HFF-Myc (cell line): ENCODE data around the gene CHMP4A.
"Not testable (repeated sequence)": the region's sequence is repeated elsewhere in the genome, so short reads cannot be mapped to it uniquely, and the experiment has no call there.

Experiments
- DNase-seq: peaks from one replicate; pipeline ENCODE4 v3.0.0-alpha.2; 2011; ENCODE audit warnings: low read depth; ENCODE audit errors: extremely low read depth
- H3K4me3 ChIP-seq: replicated peaks from 2 replicates; pipeline ENCODE4 v1.5.1; 2011; ENCODE audit warnings: low read depth, mild to moderate bottlenecking, control low read depth, low read length
- TF ChIP-seq, protein P1 (sequence below): IDR thresholded peaks from 2 replicates; pipeline ENCODE4 v1.5.1; 2012; ENCODE audit warnings: mild to moderate bottlenecking, low read depth, low read length, control low read depth; ENCODE audit errors: missing control alignments

The CHMP4A gene

GRCh38 chr14:24246765-24247212 lies 33.5 kb upstream of the CHMP4A start:
- DNase-seq, result no peak
- no peak overlapping the region for H3K4me3 ChIP-seq
- TF ChIP-seq, protein P1, sequence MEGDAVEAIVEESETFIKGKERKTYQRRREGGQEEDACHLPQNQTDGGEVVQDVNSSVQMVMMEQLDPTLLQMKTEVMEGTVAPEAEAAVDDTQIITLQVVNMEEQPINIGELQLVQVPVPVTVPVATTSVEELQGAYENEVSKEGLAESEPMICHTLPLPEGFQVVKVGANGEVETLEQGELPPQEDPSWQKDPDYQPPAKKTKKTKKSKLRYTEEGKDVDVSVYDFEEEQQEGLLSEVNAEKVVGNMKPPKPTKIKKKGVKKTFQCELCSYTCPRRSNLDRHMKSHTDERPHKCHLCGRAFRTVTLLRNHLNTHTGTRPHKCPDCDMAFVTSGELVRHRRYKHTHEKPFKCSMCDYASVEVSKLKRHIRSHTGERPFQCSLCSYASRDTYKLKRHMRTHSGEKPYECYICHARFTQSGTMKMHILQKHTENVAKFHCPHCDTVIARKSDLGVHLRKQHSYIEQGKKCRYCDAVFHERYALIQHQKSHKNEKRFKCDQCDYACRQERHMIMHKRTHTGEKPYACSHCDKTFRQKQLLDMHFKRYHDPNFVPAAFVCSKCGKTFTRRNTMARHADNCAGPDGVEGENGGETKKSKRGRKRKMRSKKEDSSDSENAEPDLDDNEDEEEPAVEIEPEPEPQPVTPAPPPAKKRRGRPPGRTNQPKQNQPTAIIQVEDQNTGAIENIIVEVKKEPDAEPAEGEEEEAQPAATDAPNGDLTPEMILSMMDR, result no peak

DNA sequence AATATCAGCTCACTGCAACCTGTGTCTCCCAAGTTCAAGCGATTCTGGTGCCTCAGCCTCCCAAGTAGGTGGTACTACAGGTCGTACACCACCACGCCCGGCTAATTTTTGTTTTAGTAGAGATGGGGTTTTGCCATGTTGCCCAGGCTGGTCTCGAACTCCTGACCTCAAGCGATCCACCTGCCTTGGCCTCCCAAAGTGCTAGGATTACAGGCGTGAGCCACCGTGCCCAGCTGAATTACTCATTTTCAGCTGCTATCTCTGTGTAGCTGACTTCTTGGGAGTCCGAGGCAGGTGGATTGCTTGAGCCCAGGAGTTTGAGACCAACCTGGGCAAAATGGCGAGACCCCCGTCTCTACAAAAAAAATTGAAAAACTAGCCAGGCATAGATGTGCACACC lies 32.1 kb upstream of the CHMP4A start:
- H3K4me3 ChIP-seq, result not testable (repeated sequence)

DNA sequence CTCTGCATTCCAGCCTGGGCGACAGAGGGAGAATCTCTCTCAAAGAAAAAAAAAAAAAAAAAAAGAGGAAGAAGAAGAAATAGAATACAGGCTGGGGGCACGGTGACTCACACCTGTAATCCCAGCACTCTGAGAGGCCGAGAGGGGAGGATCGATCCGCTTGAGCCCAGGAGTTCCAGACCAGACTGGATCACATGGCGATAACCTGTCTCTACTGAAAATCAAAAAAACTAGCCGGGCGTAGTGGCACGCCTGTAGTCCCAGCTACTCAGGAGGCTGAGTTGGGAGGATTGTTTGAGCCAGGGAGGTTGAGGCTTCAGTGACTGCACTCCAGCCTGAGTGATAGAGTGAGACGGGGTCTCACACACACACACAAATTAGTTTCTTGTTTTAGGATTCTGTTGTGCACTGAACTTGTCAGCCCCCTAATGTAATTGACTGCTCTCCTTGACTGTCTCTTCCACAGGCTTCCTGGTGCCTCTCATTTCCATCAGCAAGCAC lies 30.1 kb upstream of the CHMP4A start:
- H3K4me3 ChIP-seq, result peak overlapping the region; percentile 67
- TF ChIP-seq, protein P1, result no peak
- no peak for DNase-seq

More for the DNA sequence above, 32.1 kb upstream of the CHMP4A start:
- not testable (repeated sequence) for DNase-seq

DNA sequence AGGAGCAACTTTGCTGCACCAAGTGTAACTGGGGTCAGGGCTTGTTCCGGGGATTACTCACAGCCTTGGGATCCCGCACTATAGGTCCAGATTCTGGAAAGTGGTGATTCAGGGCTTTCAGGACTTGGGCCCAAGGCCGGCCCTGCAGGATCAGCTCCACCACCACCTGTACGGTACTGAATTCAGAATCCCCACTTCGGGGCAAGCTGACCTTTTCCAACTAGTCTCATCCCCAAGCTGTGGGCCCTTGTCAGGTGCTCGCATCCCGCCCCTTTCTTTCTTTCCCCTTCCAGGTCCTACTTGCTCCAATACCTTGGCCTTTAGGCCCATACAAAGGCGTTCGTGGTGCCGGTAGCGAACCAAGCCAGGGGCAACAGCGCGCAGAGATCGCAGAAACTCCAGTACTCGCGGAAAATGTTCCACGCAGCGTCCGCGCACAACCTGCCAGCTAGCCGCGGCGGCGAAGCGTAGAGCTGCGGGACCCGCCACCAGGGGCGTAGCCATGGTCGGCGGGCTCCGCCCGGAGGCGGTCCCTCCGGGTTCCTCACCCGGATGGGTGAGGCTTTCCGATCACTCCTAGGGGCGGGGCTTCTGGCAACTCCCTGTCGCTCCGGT lies 28.6 kb upstream of the CHMP4A start:
- H3K4me3 ChIP-seq, result peak overlapping the region; percentile 67

DNA sequence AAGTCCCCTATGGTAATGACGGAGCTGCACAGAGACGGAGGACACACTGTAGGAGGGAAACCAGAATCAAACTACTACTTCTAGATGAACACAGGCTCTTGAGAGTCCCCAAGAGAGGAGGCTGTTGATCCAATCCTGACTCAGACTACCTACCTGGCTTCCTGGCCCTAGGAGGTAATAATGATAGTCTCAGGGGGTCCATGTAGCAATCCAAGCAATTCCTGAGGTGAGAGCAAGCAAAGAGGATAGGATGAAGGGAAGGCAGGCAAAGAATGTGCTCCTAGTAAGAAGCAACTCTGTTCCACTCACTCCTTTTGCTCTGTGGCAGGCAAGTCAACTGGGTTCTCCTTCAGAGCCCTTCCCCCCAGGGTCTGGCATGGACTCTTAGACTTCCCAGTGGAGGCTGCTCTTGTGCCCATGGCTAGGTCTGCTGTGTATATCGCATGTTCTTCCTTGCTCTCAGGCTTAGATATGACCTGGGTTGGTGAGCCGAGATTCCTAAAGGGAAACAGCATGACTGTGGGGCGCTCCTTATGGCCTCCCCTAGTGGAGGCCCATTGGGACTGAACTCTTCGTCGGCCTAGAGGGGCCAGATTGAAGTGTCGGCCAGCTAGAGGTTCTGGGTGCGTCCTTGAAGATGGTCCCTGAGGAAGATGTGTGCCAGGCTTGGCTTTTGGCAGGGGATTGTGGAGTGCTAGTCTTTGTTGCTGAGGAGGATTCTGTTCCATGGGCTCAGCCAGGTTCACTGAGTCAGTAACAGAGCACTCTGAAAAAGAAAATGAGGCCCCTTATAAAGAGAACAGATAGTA lies 27.0 kb upstream of the CHMP4A start:
- no peak overlapping the region for H3K4me3 ChIP-seq
- DNase-seq, result no peak
- TF ChIP-seq, protein P1, result no peak

More for the DNA sequence above, 28.6 kb upstream of the CHMP4A start:
- TF ChIP-seq, protein P1, result peak; percentile 58
- DNase-seq, result peak; percentile 52

- DNase-seq, result no peak
- no peak overlapping the region for H3K4me3 ChIP-seq
Observed at GRCh38 chr14:24238527-24239037, 25.3 kb upstream of the CHMP4A start.

More at GRCh38 chr14:24238527-24239037, 25.3 kb upstream of the CHMP4A start:
- TF ChIP-seq, protein P1, result no peak
